Panc1 (cell line): ENCODE measurements around the gene ACSBG1. TPM values are rescaled to one million over a fixed set of nuclear protein-coding genes. Genes with fewer than 3 reads are reported as not detected.

Experiments used
- ATAC-seq: fragments of 200-7000 bp; cut with Tn5 transposase; 2 replicates; pipeline ENCODE4 v1.9.1; 2020; ENCODE audit warnings: mild to moderate bottlenecking, moderate library complexity
- BruUV-seq: library from RNA; stranded (reverse); fragments of 400-500 nt; replicated peaks from 2 replicates; lab custom pipeline; 2021; lab: Mats Ljungman, UMichigan
- CTCF ChIA-PET: fragments of 300-600 bp; sonication (Branson Sonifier 250); formaldehyde crosslinking; loops from one replicate; lab custom pipeline; 2022; ENCODE audit warnings: antibody characterized with exemption; lab: Charles Lee
- POLR2A ChIA-PET: fragments of 300-600 bp; sonication (Branson Sonifier 250); formaldehyde crosslinking; loops from one replicate; lab custom pipeline; 2022; ENCODE audit warnings: antibody characterized with exemption; lab: Charles Lee
- DNase-seq: peaks from one replicate; pipeline ENCODE4 v3.0.0-alpha.2; 2010; ENCODE audit warnings: low read depth, low spot score
- H3K27ac ChIP-seq: 2 replicates; pipeline ENCODE4 v1.5.1; 2011; ENCODE audit warnings: mild to moderate bottlenecking, low read length, inconsistent platforms
- H3K27me3 ChIP-seq: fragments of 200-500 bp; sonication (Bioruptor generic); 2 replicates; pipeline ENCODE4 v1.6.0; 2014; ENCODE audit warnings: low read length, inconsistent platforms; ENCODE audit not compliant: control insufficient read depth, insufficient read depth
- H3K36me3 ChIP-seq: fragments of 200-500 bp; sonication (Bioruptor generic); 2 replicates; pipeline ENCODE4 v1.5.1; 2014; ENCODE audit warnings: inconsistent platforms, mild to moderate bottlenecking, low read length, moderate library complexity; ENCODE audit not compliant: control insufficient read depth, insufficient read depth
- H3K4me1 ChIP-seq: 2 replicates; pipeline ENCODE4 v1.5.1; 2011; ENCODE audit warnings: inconsistent platforms, mild to moderate bottlenecking, low read length, moderate library complexity; ENCODE audit not compliant: control insufficient read depth, insufficient read depth
- H3K4me3 ChIP-seq, 2 experiments: 2 replicates each; pipeline ENCODE4 v1.5.1; 2011 to 2012; ENCODE audit warnings: low read depth in 2 of 2, low read length in 2 of 2, mild to moderate bottlenecking in 2 of 2, inconsistent platforms in 1 of 2, moderate library complexity in 1 of 2
- H3K9me3 ChIP-seq: fragments of 200-500 bp; sonication (Bioruptor generic); 2 replicates; pipeline ENCODE4 v1.5.1; 2014; ENCODE audit warnings: low read depth, mild to moderate bottlenecking, inconsistent platforms, low read length, moderate library complexity; ENCODE audit not compliant: control insufficient read depth, insufficient read depth
- POLR2AphosphoS5 ChIP-seq: IDR thresholded peaks from 2 replicates; pipeline ENCODE4 v1.6.1; 2012; ENCODE audit warnings: mild to moderate bottlenecking, low read depth, low read length, moderate library complexity
- REST ChIP-seq, 2 experiments: IDR thresholded peaks; 2 replicates each; pipeline ENCODE4 v1.6.1; 2011 to 2012; ENCODE audit warnings: low read depth in 2 of 2, control low read depth in 1 of 2, low read length in 1 of 2, mild to moderate bottlenecking in 1 of 2, moderate library complexity in 1 of 2; ENCODE audit not compliant: insufficient read depth in 1 of 2
- SIN3A ChIP-seq: IDR thresholded peaks from 2 replicates; pipeline ENCODE4 v1.6.1; 2012; ENCODE audit warnings: low read depth, mild to moderate bottlenecking, low read length, moderate library complexity, borderline replicate concordance; ENCODE audit not compliant: insufficient read depth
- TCF7L2 ChIP-seq: IDR thresholded peaks from 2 replicates; pipeline ENCODE4 v1.6.1; 2011; ENCODE audit warnings: mild to moderate bottlenecking, low read depth, low read length, inconsistent platforms
- in situ Hi-C: cut with HindIII; loops from 2 replicates; pipeline ENCODE4 v1.10.0; 2016; ENCODE audit warnings: low sequenced_read_pairs, low pct_unique_long_range_greater_than_20kb
- intact Hi-C: fragments of 100-400 bp; cut with micrococcal nuclease; formaldehyde crosslinking; loops from one replicate; pipeline ENCODE4 v1.10.0; 2022; ENCODE audit not compliant: unreplicated experiment
- total RNA-seq: library from RNA; stranded (reverse); gene quantifications from one replicate; pipeline ENCODE4 v1.2.1, GENCODE V29; 2021; ENCODE audit not compliant: unreplicated experiment
- TF ChIP-seq, protein P1 (sequence below): fragments of 450-650 bp; IDR thresholded peaks from 2 replicates; pipeline ENCODE4 v1.5.1; 2017; ENCODE audit warnings: mild to moderate bottlenecking

ACSBG1 gene
- total RNA-seq, 1 experiment from 2014 or later, result 0.31 TPM

- no peak overlapping the region for H3K4me3 ChIP-seq
- POLR2A ChIA-PET, result no interaction called here
- intact Hi-C loops, result no loop called here
- H3K27me3 ChIP-seq, result no peaks in the 10 kb centered on the region
- no peak for TF ChIP-seq SIN3A
- TF ChIP-seq, protein P1, sequence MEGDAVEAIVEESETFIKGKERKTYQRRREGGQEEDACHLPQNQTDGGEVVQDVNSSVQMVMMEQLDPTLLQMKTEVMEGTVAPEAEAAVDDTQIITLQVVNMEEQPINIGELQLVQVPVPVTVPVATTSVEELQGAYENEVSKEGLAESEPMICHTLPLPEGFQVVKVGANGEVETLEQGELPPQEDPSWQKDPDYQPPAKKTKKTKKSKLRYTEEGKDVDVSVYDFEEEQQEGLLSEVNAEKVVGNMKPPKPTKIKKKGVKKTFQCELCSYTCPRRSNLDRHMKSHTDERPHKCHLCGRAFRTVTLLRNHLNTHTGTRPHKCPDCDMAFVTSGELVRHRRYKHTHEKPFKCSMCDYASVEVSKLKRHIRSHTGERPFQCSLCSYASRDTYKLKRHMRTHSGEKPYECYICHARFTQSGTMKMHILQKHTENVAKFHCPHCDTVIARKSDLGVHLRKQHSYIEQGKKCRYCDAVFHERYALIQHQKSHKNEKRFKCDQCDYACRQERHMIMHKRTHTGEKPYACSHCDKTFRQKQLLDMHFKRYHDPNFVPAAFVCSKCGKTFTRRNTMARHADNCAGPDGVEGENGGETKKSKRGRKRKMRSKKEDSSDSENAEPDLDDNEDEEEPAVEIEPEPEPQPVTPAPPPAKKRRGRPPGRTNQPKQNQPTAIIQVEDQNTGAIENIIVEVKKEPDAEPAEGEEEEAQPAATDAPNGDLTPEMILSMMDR, result no peak
- TF ChIP-seq REST (IDR thresholded peaks at IDR 0.05; ENCODE audit: insufficient read depth in 1 of 2, low read depth in 2 of 2, low read length in 1 of 2), result no peak
- no peak for TF ChIP-seq TCF7L2
- no peak for TF ChIP-seq POLR2AphosphoS5
- in situ Hi-C loops, result loop anchor here (25.0 kb wide), 1 partner anchor 122 kb away; the partner anchor contains the start of genes CIB2 and IDH3A
- ATAC-seq (no peak), DNase-seq (no peak)
- no peaks in the 10 kb centered on the region for H3K4me1 ChIP-seq
- H3K36me3 ChIP-seq, result no peaks in the 10 kb centered on the region
- CTCF ChIA-PET, result no interaction called here
- no TSS peak for BruUV-seq
- H3K27ac ChIP-seq, result no peak overlapping the region
- no peaks in the 10 kb centered on the region for H3K9me3 ChIP-seq
Observed at GRCh38 chr15:78259232-78259631, 24.9 kb upstream of the ACSBG1 start.

DNA sequence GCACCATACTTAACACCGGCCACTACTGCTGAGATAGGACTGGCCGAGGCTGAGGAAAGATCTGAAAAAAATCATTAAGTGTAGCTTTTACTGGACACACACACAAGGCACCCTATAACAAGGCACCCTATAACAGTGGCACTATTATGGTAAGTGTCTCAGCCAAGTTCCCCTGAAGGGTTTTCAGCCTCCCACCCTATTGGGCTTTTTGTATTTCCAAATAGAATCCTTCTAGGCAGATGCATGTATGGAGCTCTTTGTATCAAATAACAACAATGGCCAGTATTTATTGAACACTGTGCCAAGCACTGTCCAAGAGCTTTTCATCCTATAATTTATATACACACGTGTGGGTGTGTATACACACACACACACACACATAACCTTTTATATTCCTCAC is 23.3 kb upstream of the ACSBG1 start:
- intact Hi-C loops (no loop called here), in situ Hi-C loops (loop anchor here (25.0 kb wide), 1 partner anchor 120 kb away; the partner anchor contains the start of genes CIB2 and IDH3A)
- Histone ChIP-seq H3K36me3 (no peaks in the 10 kb centered on the region), H3K9me3 (no peaks in the 10 kb centered on the region), H3K27me3 (no peaks in the 10 kb centered on the region), H3K4me1 (no peaks in the 10 kb centered on the region), H3K27ac (no peak overlapping the region), H3K4me3 (no peak overlapping the region)
- POLR2A ChIA-PET, result interaction anchor here (0.5 kb wide), 1 partner anchor 129 kb away, joined by 3 read pairs; no protein-coding TSS in a partner anchor
- TF ChIP-seq REST (IDR thresholded peaks at IDR 0.05; ENCODE audit: insufficient read depth in 1 of 2, low read depth in 2 of 2, low read length in 1 of 2) (no peak), TCF7L2 (no peak), SIN3A (no peak), POLR2AphosphoS5 (no peak)
- TF ChIP-seq, protein P1, result no peak
- DNase-seq (no peak), ATAC-seq (no peak)
- no TSS peak for BruUV-seq
- CTCF ChIA-PET, result no interaction called here
